SU-DHL-6 (cell line): ENCODE data around the gene WAPL.

Experiments used
- H2AFZ ChIP-seq: fragments of 200-600 bp; sonication (generic); 2 replicates; pipeline ENCODE4 v1.6.1; 2014; ENCODE audit warnings: low read depth, mild to moderate bottlenecking, moderate library complexity, mixed read lengths, antibody characterized with exemption, low read length; ENCODE audit not compliant: severe bottlenecking
- H3F3A ChIP-seq: fragments of 200-600 bp; shearing (Covaris generic); 2 replicates; pipeline ENCODE4 v1.6.0; 2016; ENCODE audit warnings: antibody characterized with exemption, mild to moderate bottlenecking; ENCODE audit not compliant: insufficient read depth
- H3K27ac ChIP-seq: fragments of 200-600 bp; sonication (generic); 2 replicates; pipeline ENCODE4 v1.5.1; 2016; ENCODE audit warnings: low read depth, mild to moderate bottlenecking, low read length, moderate library complexity, mixed read lengths
- H3K27me3 ChIP-seq: fragments of 200-600 bp; sonication (generic), shearing (Covaris generic); 2 replicates; pipeline ENCODE4 v1.6.0; 2014; ENCODE audit warnings: mild to moderate bottlenecking, low read length
- H3K36me3 ChIP-seq: fragments of 200-600 bp; sonication (generic); 2 replicates; pipeline ENCODE4 v1.6.1; 2014; ENCODE audit warnings: mild to moderate bottlenecking, low read length, mixed read lengths
- H3K4me2 ChIP-seq: fragments of 300-600, 200-600 bp; shearing (Covaris generic), sonication (generic); 2 replicates; pipeline ENCODE4 v1.6.0; 2014; ENCODE audit warnings: low read length, low read depth, mild to moderate bottlenecking; ENCODE audit not compliant: poor library complexity, severe bottlenecking
- H3K4me3 ChIP-seq: fragments of 200-600 bp; sonication (generic); 2 replicates; pipeline ENCODE4 v1.5.1; 2014; ENCODE audit warnings: antibody characterized with exemption, low read length, mild to moderate bottlenecking, mixed read lengths; ENCODE audit not compliant: insufficient read depth, poor library complexity, severe bottlenecking
- H3K79me2 ChIP-seq: fragments of 200-600 bp; sonication (generic); 2 replicates; pipeline ENCODE4 v1.6.1; 2014; ENCODE audit warnings: mild to moderate bottlenecking, low read length, moderate library complexity; ENCODE audit not compliant: insufficient read depth
- H3K9ac ChIP-seq: fragments of 200-600 bp; sonication (generic); 2 replicates; pipeline ENCODE4 v1.7.0; 2014; ENCODE audit warnings: mild to moderate bottlenecking, low read length
- H3K9me2 ChIP-seq: fragments of 200-600 bp; sonication (generic); replicated peaks from 2 replicates; pipeline ENCODE4 v1.6.1; 2014; ENCODE audit warnings: low read length; ENCODE audit not compliant: insufficient read depth
- H3K9me3 ChIP-seq: fragments of 200-600 bp; sonication (generic); 2 replicates; pipeline ENCODE4 v1.6.1; 2014; ENCODE audit warnings: low read length, mixed read lengths; ENCODE audit not compliant: insufficient read depth
- H4K20me1 ChIP-seq: fragments of 200-600 bp; sonication (generic); 2 replicates; pipeline ENCODE4 v1.6.1; 2014; ENCODE audit warnings: low read depth, mild to moderate bottlenecking, antibody characterized with exemption, low read length, moderate library complexity, mixed read lengths
- CTCF ChIP-seq: fragments of 200-600 bp; sonication (generic); IDR thresholded peaks from one replicate; pipeline ENCODE4 v1.5.1; 2017; ENCODE audit warnings: antibody characterized with exemption, mild to moderate bottlenecking, low read length, moderate library complexity; ENCODE audit not compliant: insufficient read depth, poor library complexity, severe bottlenecking
- EZH2phosphoT487 ChIP-seq: fragments of 200-600 bp; sonication (generic), shearing (Covaris generic); conservative IDR thresholded peaks from 2 replicates; pipeline ENCODE4 v1.6.1; 2018; ENCODE audit warnings: mild to moderate bottlenecking, antibody characterized with exemption, low read length, moderate library complexity, mixed read lengths

Gene WAPL

DNA sequence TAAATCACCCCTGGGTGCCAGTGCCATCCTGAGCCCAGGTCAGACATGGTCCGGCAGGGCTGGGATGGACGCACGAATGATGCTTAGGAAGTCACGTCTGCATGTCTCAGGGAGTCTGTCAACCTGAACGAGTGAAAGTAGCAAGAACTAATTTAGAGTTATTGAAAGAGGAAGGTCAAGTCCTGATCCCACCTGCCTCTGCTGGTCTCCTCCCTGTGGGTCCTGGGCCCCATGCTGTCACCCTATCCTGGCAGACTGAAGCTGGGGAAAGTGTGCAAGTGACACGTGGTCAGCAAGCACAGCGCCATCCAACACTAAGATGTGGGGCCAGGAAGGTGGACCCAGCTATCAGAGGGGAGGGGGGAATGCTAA, 128.9 kb downstream of the WAPL start:
- TF ChIP-seq CTCF: no peak
- TF ChIP-seq EZH2phosphoT487: no peak
- Histone ChIP-seq H3K9ac (peak overlapping the region; percentile 85), H3K9me3 (no peaks in the 10 kb centered on the region), H3F3A (peaks cover 53% of the 10 kb centered on the region), H3K4me2 (peak overlapping the region; percentile 96), H3K27me3 (no peaks in the 10 kb centered on the region), H4K20me1 (no peaks in the 10 kb centered on the region), H3K36me3 (no peaks in the 10 kb centered on the region), H2AFZ (peak overlapping the region; percentile 7), H3K27ac (peak overlapping the region; percentile 97), H3K4me3 (peak overlapping the region; percentile 52), H3K79me2 (no peaks in the 10 kb centered on the region), H3K9me2 (no peaks in the 10 kb centered on the region)

DNA sequence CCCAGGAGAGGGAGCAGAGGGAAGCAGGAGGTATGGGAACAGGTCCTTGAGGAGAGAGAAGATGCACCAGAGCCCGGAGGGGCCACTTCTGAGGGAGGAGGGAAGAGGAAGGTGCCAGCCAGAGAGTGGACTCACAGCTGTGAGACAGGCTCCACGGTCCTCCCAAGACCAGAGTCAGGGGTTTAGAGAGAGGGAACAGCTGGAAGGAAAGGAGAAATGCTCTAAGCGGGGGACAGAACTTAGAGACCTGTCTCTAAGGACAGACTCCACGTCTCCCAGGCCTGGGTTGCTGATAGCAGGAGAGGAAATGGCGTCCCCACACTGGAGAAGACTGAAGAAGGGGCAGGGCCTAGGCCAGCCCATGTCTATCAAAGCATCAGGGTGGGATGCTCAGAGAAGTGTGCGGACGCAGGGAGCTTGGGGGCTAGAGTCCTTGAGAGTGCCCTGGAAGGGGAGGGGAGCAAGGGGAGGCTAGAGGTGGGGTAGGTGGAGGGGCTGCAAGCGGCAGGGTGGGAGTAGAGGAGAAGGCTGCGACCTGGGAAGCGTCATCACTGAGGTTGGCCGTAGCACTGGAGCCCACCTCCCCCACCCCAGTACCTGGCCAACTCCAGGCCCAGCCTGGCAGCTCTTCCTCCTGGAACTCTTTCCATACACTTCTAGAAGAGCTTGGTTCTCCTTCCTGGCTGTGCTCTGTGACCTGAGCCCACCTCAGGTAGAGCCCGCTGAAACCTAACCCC, 129.4 kb downstream of the WAPL start:
- peak overlapping the region; percentile 7 for H2AFZ ChIP-seq
- no peaks in the 10 kb centered on the region for H3K9me3 ChIP-seq
- no peaks in the 10 kb centered on the region for H3K36me3 ChIP-seq
- H3K79me2 ChIP-seq: no peaks in the 10 kb centered on the region
- H4K20me1 ChIP-seq: no peaks in the 10 kb centered on the region
- TF ChIP-seq CTCF (no peak), EZH2phosphoT487 (no peak)
- H3K27me3 ChIP-seq: no peaks in the 10 kb centered on the region
- H3K4me3 ChIP-seq: peak overlapping the region; percentile 52
- peak overlapping the region; percentile 96 for H3K4me2 ChIP-seq
- peak overlapping the region; percentile 97 for H3K27ac ChIP-seq
- H3K9ac ChIP-seq: peak overlapping the region; percentile 85
- H3K9me2 ChIP-seq: no peaks in the 10 kb centered on the region
- peaks cover 51% of the 10 kb centered on the region for H3F3A ChIP-seq

GRCh38 chr10:86391236-86391840, 130.3 kb downstream of the WAPL start:
- no peaks in the 10 kb centered on the region for H3K27me3 ChIP-seq
- peak overlapping the region; percentile 85 for H3K9ac ChIP-seq
- no peaks in the 10 kb centered on the region for H3K79me2 ChIP-seq
- peaks cover 48% of the 10 kb centered on the region for H3F3A ChIP-seq
- H4K20me1 ChIP-seq: no peaks in the 10 kb centered on the region
- no peaks in the 10 kb centered on the region for H3K9me3 ChIP-seq
- H3K4me2 ChIP-seq: peak overlapping the region; percentile 96
- TF ChIP-seq CTCF (no peak), EZH2phosphoT487 (no peak)
- peak overlapping the region; percentile 97 for H3K27ac ChIP-seq
- no peaks in the 10 kb centered on the region for H3K9me2 ChIP-seq
- peak overlapping the region; percentile 52 for H3K4me3 ChIP-seq
- H2AFZ ChIP-seq: no peak overlapping the region
- no peaks in the 10 kb centered on the region for H3K36me3 ChIP-seq
